HEK293T (cell line): Measurements from ENCODE around the gene PTEN.

Experiments
- CTCF ChIA-PET: fragments of 350-600 bp; formaldehyde crosslinking; extraction: SDS; loops from one replicate; lab custom pipeline; 2021; ENCODE audit warnings: antibody characterized with exemption, inconsistent platforms; lab: Yijun Ruan, JAX
- POLR2A ChIA-PET: fragments of 350-600 bp; formaldehyde crosslinking; extraction: SDS; loops from one replicate; lab custom pipeline; 2020; ENCODE audit warnings: antibody characterized with exemption, inconsistent platforms; lab: Yijun Ruan, JAX
- DNase-seq: peaks from one replicate; pipeline ENCODE4 v3.0.0; 2012; ENCODE audit warnings: mixed read lengths; ENCODE audit errors: extremely low spot score
- ARNT ChIP-seq: fragments of 450-650 bp; IDR thresholded peaks from 2 replicates; pipeline ENCODE4 v1.6.1; 2017; ENCODE audit warnings: mild to moderate bottlenecking
- BHLHE40 ChIP-seq: fragments of 450-650 bp; IDR thresholded peaks from 2 replicates; pipeline ENCODE4 v1.6.1; 2016; ENCODE audit warnings: mild to moderate bottlenecking, moderate library complexity, borderline replicate concordance
- CTBP1 ChIP-seq: fragments of 450-650 bp; IDR thresholded peaks from 2 replicates; pipeline ENCODE4 v1.6.1; 2016; ENCODE audit warnings: borderline replicate concordance
- ELF4 ChIP-seq: fragments of 450-650 bp; IDR thresholded peaks from 2 replicates; pipeline ENCODE4 v1.6.1; 2017; ENCODE audit warnings: antibody characterized with exemption
- FOXA1 ChIP-seq: fragments of 450-650 bp; IDR thresholded peaks from 2 replicates; pipeline ENCODE4 v1.6.1; 2016; ENCODE audit warnings: mild to moderate bottlenecking
- FOXK2 ChIP-seq: fragments of 450-650 bp; IDR thresholded peaks from 2 replicates; pipeline ENCODE4 v1.6.1; 2016; ENCODE audit warnings: mild to moderate bottlenecking
- FOXM1 ChIP-seq: fragments of 450-650 bp; IDR thresholded peaks from 2 replicates; pipeline ENCODE4 v1.6.1; 2017; ENCODE audit warnings: mild to moderate bottlenecking, borderline replicate concordance
- HDGF ChIP-seq: fragments of 450-650 bp; IDR thresholded peaks from 2 replicates; pipeline ENCODE4 v1.6.1; 2017; ENCODE audit warnings: antibody characterized with exemption, borderline replicate concordance
- L3MBTL2 ChIP-seq: fragments of 450-650 bp; conservative IDR thresholded peaks from 2 replicates; pipeline ENCODE4 v1.6.1; 2016; ENCODE audit warnings: mild to moderate bottlenecking
- LEF1 ChIP-seq: fragments of 450-650 bp; IDR thresholded peaks from 2 replicates; pipeline ENCODE4 v1.6.1; 2017; ENCODE audit warnings: mild to moderate bottlenecking, borderline replicate concordance
- NFRKB ChIP-seq: fragments of 450-650 bp; IDR thresholded peaks from 2 replicates; pipeline ENCODE4 v1.6.1; 2016; ENCODE audit warnings: mild to moderate bottlenecking, moderate library complexity
- PKNOX1 ChIP-seq: fragments of 450-650 bp; IDR thresholded peaks from 2 replicates; pipeline ENCODE4 v1.6.1; 2016
- SP1 ChIP-seq: fragments of 450-650 bp; IDR thresholded peaks from 2 replicates; pipeline ENCODE4 v1.6.1; 2017
- SUZ12 ChIP-seq: fragments of 450-650 bp; IDR thresholded peaks from 2 replicates; pipeline ENCODE4 v1.6.1; 2016; ENCODE audit warnings: mild to moderate bottlenecking
- TARDBP ChIP-seq: fragments of 450-650 bp; IDR thresholded peaks from 2 replicates; pipeline ENCODE4 v1.6.1; 2016
- ZNF384 ChIP-seq: fragments of 450-650 bp; IDR thresholded peaks from 2 replicates; pipeline ENCODE4 v1.6.1; 2016

PTEN gene

GRCh38 chr10:87961314-87961713 lies 97.9 kb downstream of the PTEN start:
- no peak for DNase-seq
- ChIA-PET POLR2A (no interaction called here), CTCF (interaction anchor here (0.6 kb wide), 1 partner anchor 91 kb away, joined by 4 read pairs; no protein-coding TSS in a partner anchor)
- TF ChIP-seq ELF4 (no peak), ZNF384 (no peak), PKNOX1 (no peak), HDGF (no peak), L3MBTL2 (no peak), FOXM1 (no peak), BHLHE40 (no peak), CTBP1 (no peak), NFRKB (no peak), ARNT (no peak), FOXA1 (no peak)

GRCh38 chr10:87966459-87966858 lies 103.0 kb downstream of the PTEN start:
- TF ChIP-seq FOXK2 (no peak), SP1 (no peak), PKNOX1 (peak; percentile 48), LEF1 (no peak)
- CTCF ChIA-PET = no interaction called here
- POLR2A ChIA-PET = no interaction called here
- no peak for DNase-seq

GRCh38 chr10:87973635-87974034 lies 110.2 kb downstream of the PTEN start:
- TF ChIP-seq CTBP1 (no peak), LEF1 (no peak), NFRKB (no peak), FOXM1 (no peak), PKNOX1 (no peak), ARNT (no peak), BHLHE40 (no peak), ELF4 (no peak)
- ChIA-PET POLR2A (interaction anchor here (2.2 kb wide), 1 partner anchor 111 kb away, joined by 5 read pairs; the partner anchor contains the start of genes KLLN and PTEN), CTCF (no interaction called here)
- DNase-seq = no peak

- no peak for DNase-seq
- POLR2A ChIA-PET = interaction anchor here (2.2 kb wide), 1 partner anchor 111 kb away, joined by 5 read pairs; the partner anchor contains the start of genes KLLN and PTEN
- TF ChIP-seq TARDBP (no peak), NFRKB (no peak), L3MBTL2 (no peak), ELF4 (no peak), FOXK2 (no peak), ZNF384 (no peak), LEF1 (no peak), HDGF (no peak), SUZ12 (no peak), ARNT (no peak), BHLHE40 (no peak), PKNOX1 (no peak), SP1 (no peak), FOXM1 (no peak), CTBP1 (no peak), FOXA1 (no peak)
- CTCF ChIA-PET = no interaction called here
Observed at GRCh38 chr10:87974130-87974529, 110.7 kb downstream of the PTEN start.

GRCh38 chr10:87974769-87975168 lies 111.3 kb downstream of the PTEN start:
- ChIA-PET POLR2A (interaction anchor here (2.2 kb wide), 1 partner anchor 112 kb away, joined by 5 read pairs; the partner anchor contains the start of genes KLLN and PTEN), CTCF (no interaction called here)
- no peak for TF ChIP-seq FOXM1
- no peak for TF ChIP-seq L3MBTL2
- TF ChIP-seq LEF1 = no peak
- no peak for TF ChIP-seq CTBP1
- TF ChIP-seq ELF4 = no peak
- TF ChIP-seq TARDBP = no peak
- TF ChIP-seq NFRKB = no peak
- TF ChIP-seq ARNT = no peak
- no peak for TF ChIP-seq PKNOX1
- TF ChIP-seq ZNF384 = no peak
- DNase-seq = no peak
